ENCODE data around the gene DPP4.
"Not testable (repeated sequence)": the region's sequence is repeated elsewhere in the genome, so short reads cannot be mapped to it uniquely, and the experiment has no call there.

Gene DPP4

GRCh38 chr2:161983866-161984265 lies 90.1 kb downstream of the DPP4 start:
- DNase-seq = no peak

DNA sequence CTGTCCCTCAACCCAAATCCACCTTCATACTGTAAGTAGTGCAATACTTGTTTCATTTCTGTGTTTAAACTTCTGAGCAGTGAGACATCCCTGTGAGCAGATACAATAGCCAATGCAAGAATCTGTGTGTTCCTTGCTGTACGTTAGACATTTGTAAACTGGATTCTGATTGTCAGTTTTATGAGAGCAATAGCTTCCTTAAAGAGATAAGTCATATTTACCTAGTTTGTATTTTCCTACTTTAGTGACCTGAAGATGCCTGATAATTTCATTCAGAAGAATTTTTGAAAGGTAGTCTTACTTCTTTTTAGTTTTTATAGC lies 90.7 kb downstream of the DPP4 start:
- no peak for DNase-seq

GRCh38 chr2:161982548-161983330 lies 91.3 kb downstream of the DPP4 start:
- no peak for DNase-seq

DNA sequence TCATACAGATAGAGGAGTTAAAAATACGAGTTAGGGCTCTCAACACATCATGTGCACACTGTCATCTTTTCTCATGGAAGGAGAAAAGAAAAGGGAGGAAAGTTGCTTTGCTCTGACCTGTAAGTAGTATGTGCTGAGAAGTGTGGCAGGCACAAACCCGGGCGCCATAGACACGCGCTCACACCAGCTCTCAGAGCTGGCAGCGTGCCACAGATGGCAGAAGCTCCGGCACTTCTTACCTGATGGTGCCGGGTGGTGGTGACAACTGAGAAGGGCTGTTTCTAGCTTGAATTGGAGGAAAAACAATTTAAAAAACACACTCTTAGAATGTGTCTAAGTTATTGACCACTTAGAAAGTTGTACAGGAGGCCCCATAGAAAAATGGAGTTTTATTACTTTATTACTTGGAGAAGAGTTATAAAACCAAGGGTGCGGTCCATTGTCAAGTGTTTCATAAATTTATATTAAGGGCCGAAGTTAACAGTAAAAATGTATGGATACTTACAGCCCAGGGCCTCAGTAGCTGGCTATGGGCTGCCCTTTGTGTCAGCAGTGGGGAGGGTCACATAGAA lies 92.2 kb downstream of the DPP4 start:
- no peak for DNase-seq

- no peak for DNase-seq
Observed at GRCh38 chr2:161980976-161981375, 93.0 kb downstream of the DPP4 start.

DNA sequence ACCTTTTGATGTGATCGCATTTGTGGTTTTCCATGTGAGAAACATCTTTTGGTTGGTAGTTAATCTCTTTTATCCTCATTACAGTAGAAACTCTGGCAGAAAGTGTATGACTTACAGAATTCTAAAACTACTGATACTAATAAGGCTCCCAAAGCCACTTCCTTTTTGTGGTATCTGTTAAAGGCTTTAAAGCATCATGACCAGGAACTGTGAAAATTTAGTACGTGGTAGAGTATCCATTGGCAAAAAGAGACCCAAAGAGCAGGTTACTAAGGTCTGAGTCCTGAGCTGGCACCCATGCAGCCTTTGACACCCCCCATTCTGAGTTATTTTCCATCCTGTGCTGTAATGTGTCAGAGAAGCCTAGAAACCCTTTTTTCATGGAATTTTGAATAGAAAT lies 94.5 kb downstream of the DPP4 start:
- no peak for DNase-seq

- not testable (repeated sequence) for DNase-seq
Observed at GRCh38 chr2:161977926-161978325, 96.1 kb downstream of the DPP4 start.

DNA sequence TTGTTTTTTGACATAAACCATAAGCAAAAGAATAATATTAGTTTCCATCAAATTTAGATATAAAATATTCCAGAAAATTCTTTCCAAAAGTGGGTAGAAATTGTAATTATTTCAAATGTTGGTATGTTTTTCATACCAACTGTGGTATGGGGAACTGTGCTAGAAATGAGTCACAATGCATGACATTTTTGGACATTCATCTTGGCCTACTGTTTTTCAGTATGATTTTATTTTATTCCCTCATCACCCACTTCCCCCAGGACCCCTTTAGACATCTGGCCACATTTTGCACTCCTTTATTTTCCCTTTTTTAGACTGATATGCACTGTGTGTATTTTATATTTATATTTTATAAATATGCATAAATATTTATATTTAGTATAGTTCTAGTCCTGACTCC lies 97.1 kb downstream of the DPP4 start:
- DNase-seq = no peak

GRCh38 chr2:161976295-161976694 lies 97.7 kb downstream of the DPP4 start:
- no peak for DNase-seq

DNA sequence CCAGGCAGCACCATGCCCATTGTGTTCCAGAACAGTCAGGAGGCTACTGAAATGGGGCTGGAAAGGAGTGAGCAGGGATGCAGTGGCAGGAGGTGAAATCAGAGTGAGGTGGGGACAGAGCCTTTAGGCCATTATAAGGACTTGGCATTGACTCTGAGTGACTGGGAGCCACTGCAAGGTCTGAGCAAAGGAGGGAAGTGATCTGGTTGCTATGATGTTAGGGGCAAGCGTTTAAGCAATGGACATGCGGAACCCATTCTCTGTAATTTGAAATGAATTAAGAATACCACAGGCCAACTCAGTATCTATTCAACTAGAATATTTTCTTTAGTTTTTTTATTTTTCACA lies 98.2 kb downstream of the DPP4 start:
- DNase-seq = no peak

DNA sequence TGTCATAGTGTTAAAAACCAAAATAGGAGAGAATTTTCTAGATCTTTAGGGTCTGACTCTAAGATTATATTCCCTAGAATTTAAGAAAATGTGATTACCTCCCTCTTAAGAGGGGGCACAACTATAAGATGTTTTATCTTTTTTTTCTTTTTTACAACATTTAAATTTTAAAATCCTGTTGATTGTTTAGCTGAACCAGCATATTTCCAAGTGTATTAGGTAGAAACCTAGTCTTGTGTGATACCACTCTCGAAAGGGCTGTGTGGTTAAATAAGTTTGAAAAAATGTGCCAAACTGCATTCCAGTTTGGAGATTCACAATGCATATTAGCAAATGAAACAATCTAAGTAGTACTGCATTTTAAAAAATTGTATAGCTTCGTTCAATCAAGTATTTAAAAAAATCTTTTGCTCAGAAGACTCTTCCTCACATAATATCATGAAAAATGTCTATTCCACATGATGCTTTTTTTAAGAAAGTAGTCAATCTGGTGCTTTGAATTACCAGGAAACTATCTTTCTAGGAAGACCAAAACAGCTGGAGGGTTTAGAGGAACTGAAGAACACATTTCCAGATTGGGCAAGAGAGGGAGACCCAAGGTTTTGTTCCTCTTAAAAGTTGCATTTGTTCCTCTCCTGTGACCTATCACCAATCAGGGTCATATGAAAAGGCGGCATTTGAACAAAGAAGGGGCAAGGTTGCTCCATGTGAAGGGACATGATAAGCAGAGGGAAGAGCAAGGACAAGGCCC lies 98.8 kb downstream of the DPP4 start:
- no peak for DNase-seq

DNA sequence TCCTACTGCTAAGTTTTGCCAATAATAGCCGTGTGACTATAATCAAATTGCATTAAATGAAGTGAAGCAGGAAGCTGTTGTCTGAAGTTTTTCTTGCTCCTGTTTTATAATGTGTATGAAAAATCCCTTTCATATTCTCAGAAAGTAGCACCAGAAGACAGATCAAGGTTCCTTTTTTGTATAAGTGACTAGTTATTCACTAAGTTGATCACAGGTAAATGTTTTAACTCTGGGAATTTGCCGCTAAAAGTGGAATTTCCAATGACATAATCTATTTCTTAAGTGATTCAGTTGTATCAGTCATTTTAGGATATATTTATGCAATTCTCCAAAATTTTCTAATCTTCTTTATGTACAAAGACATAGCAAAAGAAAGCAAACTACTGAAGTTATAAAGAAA lies 99.6 kb downstream of the DPP4 start:
- no peak for DNase-seq

DNA sequence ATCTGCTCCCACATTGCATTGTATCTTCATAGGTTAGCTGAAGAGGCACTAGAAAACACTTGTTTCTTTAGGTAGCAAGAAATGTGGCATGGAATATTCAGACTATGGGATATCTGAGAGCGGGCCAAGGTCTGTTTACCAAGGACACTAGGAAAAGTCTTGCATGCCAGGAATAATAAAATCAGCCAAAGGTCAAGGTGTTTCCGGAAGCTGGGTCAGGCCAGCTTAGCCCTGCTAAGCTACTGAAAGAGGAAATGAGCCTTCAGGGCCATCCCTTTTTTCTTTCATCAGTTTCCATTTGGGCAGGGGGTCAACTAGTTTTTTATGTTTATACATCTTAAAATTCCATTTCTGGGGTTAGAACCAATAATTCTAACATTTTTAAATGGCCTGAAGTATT lies 101.1 kb downstream of the DPP4 start:
- DNase-seq = no peak

- no peak for DNase-seq
Observed at GRCh38 chr2:161972232-161972631, 101.8 kb downstream of the DPP4 start.

- DNase-seq = no peak
Observed at GRCh38 chr2:161971551-161971950, 102.5 kb downstream of the DPP4 start.

DNA sequence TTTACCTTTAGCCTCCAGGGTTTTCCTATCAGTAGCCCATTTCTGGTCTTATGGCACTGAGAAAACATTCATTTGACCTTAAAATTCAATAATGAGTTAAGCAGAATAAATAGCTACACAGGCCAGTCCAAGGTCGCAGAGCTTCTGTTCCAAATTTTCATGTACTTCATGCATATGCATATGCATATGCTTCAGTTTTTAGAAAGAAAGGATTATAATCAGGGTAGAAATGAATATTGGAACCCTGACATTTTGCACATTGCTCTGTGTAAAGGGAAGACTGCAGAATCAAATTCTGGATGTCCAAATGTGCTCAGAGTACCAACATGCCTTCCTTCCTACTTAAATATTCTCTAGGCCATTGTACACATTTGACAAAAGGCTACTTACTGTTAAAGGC lies 104.9 kb downstream of the DPP4 start:
- DNase-seq = no peak

DNA sequence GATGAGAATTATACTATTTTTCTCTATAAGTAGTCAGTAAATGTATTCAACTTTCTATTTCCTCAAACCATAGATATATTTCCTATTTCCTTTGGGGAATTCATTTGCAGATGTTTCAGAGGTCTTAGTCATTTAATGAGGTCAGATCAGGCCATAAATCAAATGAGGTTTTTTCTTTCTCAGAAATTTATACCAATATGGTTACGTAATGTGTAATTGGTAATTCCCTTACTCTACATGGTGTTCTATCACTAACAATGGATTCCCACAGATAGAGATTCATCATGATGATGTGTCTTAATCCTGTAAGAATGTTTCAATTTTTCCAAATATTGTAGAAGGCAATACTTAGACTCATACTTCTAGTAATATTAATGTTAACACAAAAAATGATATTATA lies 108.0 kb downstream of the DPP4 start:
- no peak for DNase-seq

DNA sequence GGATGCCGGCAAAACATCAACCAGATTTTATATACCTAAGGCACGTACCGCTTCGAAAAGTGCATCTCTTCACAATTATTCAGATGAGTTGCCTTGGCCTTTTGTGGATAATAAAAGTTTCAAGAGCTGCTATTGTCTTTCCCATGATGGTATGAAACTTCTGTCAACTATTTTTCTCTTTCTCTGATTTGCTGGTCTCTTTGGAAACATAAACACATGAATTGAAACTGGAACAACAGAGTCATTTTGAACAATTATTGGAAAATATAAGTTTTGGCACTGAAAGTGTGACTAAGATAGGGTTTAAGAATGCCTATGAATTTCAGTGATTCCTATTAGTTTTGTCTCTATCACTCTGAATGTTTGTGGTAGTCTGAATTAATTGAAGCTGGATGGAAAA lies 109.9 kb downstream of the DPP4 start:
- no peak for DNase-seq

GRCh38 chr2:161962160-161962559 lies 111.9 kb downstream of the DPP4 start:
- DNase-seq = no peak

- no peak for DNase-seq
Observed at GRCh38 chr2:161961061-161961460, 113.0 kb downstream of the DPP4 start.

DNA sequence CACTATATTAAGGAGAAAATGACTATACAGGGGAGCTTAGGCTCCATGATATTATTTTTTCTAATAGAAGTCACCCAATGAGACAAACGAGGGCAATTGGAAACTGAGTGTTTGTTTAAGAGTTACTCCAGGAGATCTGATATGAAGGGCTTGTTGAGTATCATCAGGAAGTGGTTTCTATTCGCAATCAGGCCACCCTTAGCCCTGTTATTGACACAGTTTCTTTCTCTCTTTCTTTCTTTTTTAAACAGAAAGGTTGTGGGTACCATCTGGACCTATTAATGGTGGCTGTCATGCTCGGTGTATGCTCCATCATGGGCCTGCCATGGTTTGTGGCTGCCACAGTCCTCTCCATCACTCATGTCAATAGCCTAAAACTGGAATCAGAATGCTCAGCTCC lies 117.3 kb downstream of the DPP4 start:
- no peak for DNase-seq

DNA sequence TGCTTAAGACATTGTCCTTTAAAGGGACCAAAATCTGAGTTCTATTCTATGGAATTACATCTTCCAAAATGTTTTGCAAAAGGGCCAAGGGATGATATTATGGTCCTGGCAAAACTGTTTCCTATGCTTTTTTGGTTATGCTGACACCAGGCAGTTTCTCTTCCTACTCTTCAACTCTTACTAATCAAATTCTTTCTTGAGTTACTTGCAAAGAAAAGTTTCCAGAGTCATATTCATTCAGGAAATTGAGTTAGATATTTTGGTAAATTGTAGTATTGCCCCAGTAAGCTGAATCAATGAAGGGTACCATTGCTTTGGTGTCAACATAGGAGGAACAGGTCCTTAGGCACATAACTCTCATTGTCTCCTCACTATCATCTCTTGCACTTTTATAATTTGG lies 118.8 kb downstream of the DPP4 start:
- no peak for DNase-seq

DNA sequence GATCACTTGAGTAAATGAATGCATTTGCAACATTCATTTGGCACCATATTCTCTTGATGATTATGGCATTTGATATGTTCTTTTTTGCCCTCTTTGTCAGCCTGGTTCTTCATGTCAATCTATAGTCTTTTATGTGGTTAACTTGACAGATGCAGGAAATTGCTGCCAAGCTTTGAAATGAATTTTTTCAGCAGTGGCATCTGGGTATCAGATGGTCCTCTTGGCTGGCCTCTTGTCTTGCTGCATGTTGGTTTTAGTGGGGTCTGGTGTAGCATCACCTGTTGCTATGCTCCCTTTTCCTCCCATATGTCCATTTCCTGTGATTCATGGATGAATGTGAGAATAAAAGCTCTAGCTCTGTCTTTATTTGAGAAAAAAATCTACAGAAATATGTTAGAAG lies 119.9 kb downstream of the DPP4 start:
- DNase-seq = no peak

GRCh38 chr2:161953367-161953766 lies 120.6 kb downstream of the DPP4 start:
- not testable (repeated sequence) for DNase-seq

- no peak for DNase-seq
Observed at GRCh38 chr2:161952783-161953191, 121.2 kb downstream of the DPP4 start.

All from GOT3 (cell line).